Liver (tissue), 9 donors: ENCODE results near the gene GLIS1. TPM values are rescaled to one million over a fixed set of nuclear protein-coding genes. Genes with fewer than 3 reads are reported as not detected.

ENCODE experiments used
- DNase-seq: peaks from one replicate; pipeline ENCODE4 v3.0.0-alpha.2; 2017; ENCODE audit warnings: low spot score
- H3K27ac ChIP-seq, 2 donors: one replicate each; pipeline ENCODE4 v1.7.0; 2013; ENCODE audit warnings: inconsistent platforms in 2 of 2, low read length in 2 of 2, control low read depth in 1 of 2, low read depth in 1 of 2, mild to moderate bottlenecking in 1 of 2
- H3K27me3 ChIP-seq, 4 donors: one replicate each; pipeline versions ENCODE4 v1.6.1 to v1.7.0; 2013; ENCODE audit warnings: low read length in 3 of 4, inconsistent platforms in 1 of 4, mild to moderate bottlenecking in 1 of 4, moderate library complexity in 1 of 4; ENCODE audit not compliant: control insufficient read depth in 4 of 4, insufficient read depth in 4 of 4
- H3K36me3 ChIP-seq, 4 donors: one replicate each; pipeline versions ENCODE4 v1.6.1 to v1.7.0; 2013; ENCODE audit warnings: low read length in 3 of 4, mild to moderate bottlenecking in 3 of 4, low read depth in 1 of 4, moderate library complexity in 1 of 4; ENCODE audit not compliant: control insufficient read depth in 4 of 4, insufficient read depth in 3 of 4
- H3K4me1 ChIP-seq, 4 donors: one replicate each; pipeline versions ENCODE4 v1.6.1 to v1.7.0; 2013; ENCODE audit warnings: low read length in 3 of 4, mild to moderate bottlenecking in 3 of 4, moderate library complexity in 1 of 4; ENCODE audit not compliant: control insufficient read depth in 4 of 4, insufficient read depth in 4 of 4
- H3K4me3 ChIP-seq, 3 donors: one replicate each; pipeline versions ENCODE4 v1.6.1 to v1.7.0; 2013; ENCODE audit warnings: low read length in 3 of 3, control low read depth in 1 of 3, low read depth in 1 of 3, mild to moderate bottlenecking in 1 of 3
- H3K9ac ChIP-seq, 2 donors: one replicate each; pipeline ENCODE4 v1.7.0; 2013; ENCODE audit warnings: low read length in 2 of 2, mild to moderate bottlenecking in 2 of 2, moderate library complexity in 2 of 2, control low read depth in 1 of 2, low read depth in 1 of 2
- H3K9me3 ChIP-seq, 4 donors: one replicate each; pipeline versions ENCODE4 v1.6.1 to v1.7.0; 2013; ENCODE audit warnings: low read length in 3 of 4; ENCODE audit not compliant: control insufficient read depth in 4 of 4
- ATF3 ChIP-seq: IDR thresholded peaks from 2 replicates; pipeline ENCODE4 v1.6.1; 2016; ENCODE audit warnings: antibody characterized with exemption
- CTCF ChIP-seq: fragments of 150-350 bp; IDR thresholded peaks from 2 replicates; pipeline ENCODE4 v1.5.1; 2017; ENCODE audit warnings: improper control_type of control experiment, low read depth, low read length; ENCODE audit not compliant: missing input control
- EGR1 ChIP-seq, 2 donors: IDR thresholded peaks; 2 replicates each; pipeline ENCODE4 v1.6.1; 2016 to 2018; ENCODE audit warnings: antibody characterized with exemption in 2 of 2, low read depth in 2 of 2
- FOXA1 ChIP-seq: IDR thresholded peaks from 2 replicates; pipeline ENCODE4 v1.6.1; 2016; ENCODE audit warnings: antibody characterized with exemption
- FOXA2 ChIP-seq: IDR thresholded peaks from 2 replicates; pipeline ENCODE4 v1.6.1; 2016; ENCODE audit warnings: antibody characterized with exemption
- GABPA ChIP-seq, 2 donors: IDR thresholded peaks in 1 of 2; conservative IDR thresholded peaks in 1 of 2; 2 replicates each; pipeline ENCODE4 v1.6.1; 2016; ENCODE audit warnings: antibody characterized with exemption in 2 of 2, mild to moderate bottlenecking in 1 of 2, moderate library complexity in 1 of 2
- HNF4A ChIP-seq, 2 donors: conservative IDR thresholded peaks; 2 replicates each; pipeline ENCODE4 v1.6.1; 2016; ENCODE audit warnings: antibody characterized with exemption in 2 of 2, mild to moderate bottlenecking in 2 of 2
- HNF4G ChIP-seq: IDR thresholded peaks from 2 replicates; pipeline ENCODE4 v1.6.1; 2016; ENCODE audit warnings: antibody characterized with exemption
- JUND ChIP-seq, 2 donors: IDR thresholded peaks; 2 replicates each; pipeline ENCODE4 v1.6.1; 2016; ENCODE audit warnings: antibody characterized with exemption in 2 of 2
- MAX ChIP-seq: IDR thresholded peaks from 2 replicates; pipeline ENCODE4 v1.6.1; 2016; ENCODE audit warnings: antibody characterized with exemption
- NR2F2 ChIP-seq: IDR thresholded peaks from 2 replicates; pipeline ENCODE4 v1.6.1; 2016; ENCODE audit warnings: antibody characterized with exemption
- RAD21 ChIP-seq, 2 donors: IDR thresholded peaks; 2 replicates each; pipeline ENCODE4 v1.6.1; 2016; ENCODE audit warnings: antibody characterized with exemption in 2 of 2, mild to moderate bottlenecking in 2 of 2
- REST ChIP-seq: IDR thresholded peaks from 2 replicates; pipeline ENCODE4 v1.6.1; 2016; ENCODE audit warnings: antibody characterized with exemption, mild to moderate bottlenecking
- RXRA ChIP-seq, 2 donors: IDR thresholded peaks; 2 replicates each; pipeline ENCODE4 v1.6.1; 2017 to 2018; ENCODE audit warnings: antibody characterized with exemption in 2 of 2, mild to moderate bottlenecking in 1 of 2
- SP1 ChIP-seq: IDR thresholded peaks from 2 replicates; pipeline ENCODE4 v1.6.1; 2018; ENCODE audit warnings: antibody characterized with exemption, mild to moderate bottlenecking
- TAF1 ChIP-seq: conservative IDR thresholded peaks from 2 replicates; pipeline ENCODE4 v1.6.1; 2016; ENCODE audit warnings: antibody characterized with exemption, mild to moderate bottlenecking
- YY1 ChIP-seq: IDR thresholded peaks from 2 replicates; pipeline ENCODE4 v1.6.1; 2016; ENCODE audit warnings: antibody characterized with exemption, mild to moderate bottlenecking
- ZBTB33 ChIP-seq: IDR thresholded peaks from 2 replicates; pipeline ENCODE4 v1.6.1; 2016; ENCODE audit warnings: antibody characterized with exemption
- WGBS: extraction: QIAGEN DNeasy Blood & Tissue Kit; methylation state at CpG from one replicate; pipeline ENCODE4 v1.1.7; 2013; 5-methylcytosine and 5-hydroxymethylcytosine counted together
- polyA plus RNA-seq, 2 donors: library from polyadenylated mRNA; stranded (reverse) in 1 of 2; unstranded in 1 of 2; fragments of 200-250 nt in 1 of 2; fragments of >200 nt in 1 of 2; fragmentation: Nextera tagmentation in 1 of 2; extraction: Ambion mirVana in 1 of 2; gene quantifications; one replicate each; pipeline versions ENCODE4 v1.2.1 to v1.2.3, GENCODE V29; 2013 to 2015
- total RNA-seq, 2 donors: library from RNA; depleted of rRNA; stranded (reverse); fragments of >200 nt; gene quantifications; one replicate each; pipeline ENCODE4 v1.2.3, GENCODE V29; 2014
- donor health status: healthy.
- donor health status: healthy.
- donor health status: healthy.
- donor health status: healthy.
- donor health status: healthy.

GLIS1 gene
- total and polyA plus RNA-seq, 4 donors: under 0.01 to 0.05 TPM; not detected in 2

GRCh38 chr1:53716150-53716549, 22.8 kb downstream of the GLIS1 start:
- no peaks in the 10 kb centered on the region for H3K4me1 ChIP-seq
- TF ChIP-seq YY1: no peak
- no peak for TF ChIP-seq GABPA (IDR thresholded peaks at IDR 0.05 in 1 of 2, conservative IDR thresholded peaks at IDR 0.05 in 1 of 2)
- no peak for TF ChIP-seq JUND (IDR thresholded peaks at IDR 0.05)
- TF ChIP-seq ATF3: no peak
- TF ChIP-seq CTCF: no peak
- TF ChIP-seq SP1: no peak
- TF ChIP-seq MAX: no peak
- no peak for TF ChIP-seq ZBTB33
- TF ChIP-seq EGR1 (IDR thresholded peaks at IDR 0.05; ENCODE audit: low read depth in 2 of 2): no peak
- TF ChIP-seq TAF1: no peak
- TF ChIP-seq RAD21 (IDR thresholded peaks at IDR 0.05): no peak
- TF ChIP-seq HNF4A (conservative IDR thresholded peaks at IDR 0.05): no peak
- no peak for TF ChIP-seq FOXA1
- no peak for TF ChIP-seq FOXA2
- TF ChIP-seq RXRA (IDR thresholded peaks at IDR 0.05): no peak
- no peak for TF ChIP-seq NR2F2
- no peak for TF ChIP-seq HNF4G
- no peak overlapping the region for H3K9ac ChIP-seq
- H3K27me3 ChIP-seq: peaks cover 0 to 2% (median under 1%) of the 10 kb centered on the region in 4 donors
- WGBS: 79% methylated on average over 5 of the region's 5 CpGs
- no peak overlapping the region for H3K4me3 ChIP-seq
- no peaks in the 10 kb centered on the region for H3K9me3 ChIP-seq
- H3K36me3 ChIP-seq: no peaks in the 10 kb centered on the region
- no peak for DNase-seq
- H3K27ac ChIP-seq: no peak overlapping the region

- Histone ChIP-seq H3K27ac (no peak overlapping the region), H3K36me3 (no peaks in the 10 kb centered on the region), H3K9me3 (no peaks in the 10 kb centered on the region), H3K4me3 (no peak overlapping the region), H3K27me3 (peaks cover 0 to 2% (median under 1%) of the 10 kb centered on the region in 4 donors), H3K4me1 (no peaks in the 10 kb centered on the region), H3K9ac (no peak overlapping the region)
- 62% methylated on average over 11 of the region's 11 CpGs for WGBS
- DNase-seq: no peak
- no peak for TF ChIP-seq CTCF
- no peak for TF ChIP-seq NR2F2
- TF ChIP-seq TAF1: no peak
- TF ChIP-seq HNF4A (conservative IDR thresholded peaks at IDR 0.05): no peak
- TF ChIP-seq YY1: no peak
- no peak for TF ChIP-seq REST
- no peak for TF ChIP-seq JUND (IDR thresholded peaks at IDR 0.05)
- TF ChIP-seq RAD21 (IDR thresholded peaks at IDR 0.05): no peak
- TF ChIP-seq GABPA (IDR thresholded peaks at IDR 0.05 in 1 of 2, conservative IDR thresholded peaks at IDR 0.05 in 1 of 2): no peak
- TF ChIP-seq FOXA1: no peak
- no peak for TF ChIP-seq ZBTB33
- no peak for TF ChIP-seq HNF4G
- TF ChIP-seq MAX: no peak
- no peak for TF ChIP-seq RXRA (IDR thresholded peaks at IDR 0.05)
- TF ChIP-seq EGR1 (IDR thresholded peaks at IDR 0.05; ENCODE audit: low read depth in 2 of 2): no peak
- TF ChIP-seq FOXA2: no peak
Measured at GRCh38 chr1:53715478-53715877, 23.5 kb downstream of the GLIS1 start.
